NCI-H82 (cell line): Measurements from ENCODE around the gene TESPA1.
"Not testable (repeated sequence)": the region's sequence is repeated elsewhere in the genome, so short reads cannot be mapped to it uniquely, and the experiment has no call there.

Source experiments
- DNase-seq: peaks from one replicate; lab custom pipeline; 2025; lab: John Stamatoyannopoulos, UW

Gene TESPA1

GRCh38 chr12:54948171-54948570, 36.4 kb downstream of the TESPA1 start:
- DNase-seq = peak; percentile 96

GRCh38 chr12:54945082-54945481, 39.5 kb downstream of the TESPA1 start:
- DNase-seq = no peak

GRCh38 chr12:54943292-54943691, 41.3 kb downstream of the TESPA1 start:
- not testable (repeated sequence) for DNase-seq

- peak; percentile 77 for DNase-seq
Measured at GRCh38 chr12:54941659-54942058, 42.9 kb downstream of the TESPA1 start.

GRCh38 chr12:54940727-54941315, 43.7 kb downstream of the TESPA1 start:
- DNase-seq = no peak

- no peak for DNase-seq
Measured at GRCh38 chr12:54937929-54938328, 46.6 kb downstream of the TESPA1 start.

- no peak for DNase-seq
Measured at GRCh38 chr12:54937376-54937775, 47.2 kb downstream of the TESPA1 start.

GRCh38 chr12:54936736-54937135, 47.8 kb downstream of the TESPA1 start:
- DNase-seq = no peak

GRCh38 chr12:54935235-54935951, 49.2 kb downstream of the TESPA1 start:
- DNase-seq = no peak

GRCh38 chr12:54934419-54934818, 50.1 kb downstream of the TESPA1 start:
- DNase-seq = no peak

GRCh38 chr12:54933376-54933775, 51.2 kb downstream of the TESPA1 start:
- no peak for DNase-seq

- DNase-seq = peak; percentile 70
Measured at GRCh38 chr12:54932691-54933090, 51.9 kb downstream of the TESPA1 start.

- DNase-seq = peak; percentile 7
Measured at GRCh38 chr12:54932038-54932437, 52.5 kb downstream of the TESPA1 start.

- no peak for DNase-seq
Measured at GRCh38 chr12:54929998-54930397, 54.6 kb downstream of the TESPA1 start.

GRCh38 chr12:54926246-54926645, 58.3 kb downstream of the TESPA1 start:
- no peak for DNase-seq

- DNase-seq = no peak
Measured at GRCh38 chr12:54924972-54925707, 59.4 kb downstream of the TESPA1 start.

- no peak for DNase-seq
Measured at GRCh38 chr12:54917001-54917488, 67.5 kb downstream of the TESPA1 start.
